ENCODE measurements around the gene OPALIN. TPM values are rescaled to one million over a fixed set of nuclear protein-coding genes. Genes with fewer than 3 reads are reported as not detected.

OPALIN gene
- total RNA-seq, 4 donors from 2014 or later = not detected

GRCh38 chr10:96352582-96352981 is 6.2 kb downstream of the OPALIN start:
- TF ChIP-seq POLR2A (IDR thresholded peaks at IDR 0.05) (no peak), CTCF (IDR thresholded peaks at IDR 0.05) (no peak)
- WGBS, 2 donors = 68 to 71% methylated on average over 4 of the region's 4 CpGs
- intact Hi-C loops (cut with DNase I; ENCODE audit: low total_unique reads) = no loop called here
- DNase-seq (ENCODE audit: low spot score in 2 of 2) = no peak
- no peak overlapping the region for H3K4me3 ChIP-seq (ENCODE audit: low read depth, poor library complexity, severe bottlenecking)

DNA sequence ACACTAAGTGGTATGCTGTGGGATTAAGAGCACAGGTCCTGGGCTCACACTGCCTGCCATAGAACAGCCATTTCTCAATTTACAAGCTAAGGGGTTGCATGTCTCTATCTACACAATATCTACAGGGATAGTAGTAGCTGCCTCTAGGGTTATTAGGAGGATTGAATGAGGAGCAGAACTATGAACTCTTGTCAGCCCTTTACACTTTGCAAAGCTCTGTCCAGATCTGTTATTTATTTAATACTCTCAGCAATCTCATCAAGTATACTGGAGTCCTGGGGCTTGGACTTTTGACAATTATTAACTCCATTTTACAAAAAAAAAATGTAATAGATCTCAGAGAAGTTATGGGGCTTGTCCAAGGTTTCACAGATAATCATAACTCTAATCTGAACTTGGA is 6.8 kb downstream of the OPALIN start:
- intact Hi-C loops (cut with DNase I; ENCODE audit: low total_unique reads) = no loop called here
- no peak for DNase-seq (ENCODE audit: low spot score in 2 of 2)
- no peak overlapping the region for H3K4me3 ChIP-seq (ENCODE audit: low read depth, poor library complexity, severe bottlenecking)
- TF ChIP-seq CTCF (IDR thresholded peaks at IDR 0.05) (no peak), POLR2A (IDR thresholded peaks at IDR 0.05) (no peak)

DNA sequence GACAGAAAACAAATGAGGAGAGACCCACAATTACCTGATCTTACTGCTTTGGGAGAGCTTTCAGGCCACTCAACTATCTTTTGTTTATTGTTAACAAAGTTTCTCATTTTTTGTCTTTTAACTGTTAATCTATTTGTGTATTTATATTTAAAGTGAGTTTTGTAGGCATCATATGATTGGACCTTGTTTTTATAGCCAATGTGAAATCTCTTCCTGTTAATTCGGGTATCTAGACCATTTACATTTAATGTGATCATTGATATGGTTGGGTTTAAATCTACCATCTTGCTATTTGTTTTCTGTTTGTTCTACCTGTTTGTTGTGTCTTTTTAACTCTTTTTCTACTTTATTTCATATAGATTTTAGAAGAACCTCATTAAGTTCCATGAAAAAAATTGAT is 12.5 kb downstream of the OPALIN start:
- intact Hi-C loops (cut with DNase I; ENCODE audit: low total_unique reads) = no loop called here
- WGBS, 2 donors = 72 to 90% methylated on average over 1 of the region's 1 CpG
- no peak overlapping the region for H3K4me3 ChIP-seq (ENCODE audit: low read depth, poor library complexity, severe bottlenecking)
- TF ChIP-seq CTCF (IDR thresholded peaks at IDR 0.05) = no peak
- no peak for TF ChIP-seq POLR2A (IDR thresholded peaks at IDR 0.05)
- no peak for DNase-seq (ENCODE audit: low spot score in 2 of 2)

DNA sequence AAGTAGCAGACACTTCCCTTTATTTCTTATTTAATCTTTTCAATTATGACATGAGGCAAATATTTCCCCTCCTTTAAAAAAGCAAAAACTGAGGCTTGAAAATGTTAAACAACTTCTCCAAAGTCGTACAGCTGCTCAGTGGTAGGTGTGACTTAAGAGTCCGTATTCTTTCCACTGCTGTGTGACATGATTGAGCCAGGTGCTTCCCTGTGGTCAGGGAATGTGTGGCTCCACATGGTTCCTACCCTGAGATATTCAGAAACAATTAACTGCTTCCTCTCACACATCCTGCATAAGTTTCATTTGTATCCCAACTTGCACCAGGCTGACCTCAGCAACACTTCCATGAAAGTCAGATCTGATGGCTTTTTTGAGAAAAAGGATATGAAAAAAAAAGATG is 13.6 kb downstream of the OPALIN start:
- DNase-seq (ENCODE audit: low spot score in 2 of 2) = no peak
- TF ChIP-seq POLR2A (IDR thresholded peaks at IDR 0.05) (no peak), CTCF (IDR thresholded peaks at IDR 0.05) (no peak)
- intact Hi-C loops (cut with DNase I; ENCODE audit: low total_unique reads) = no loop called here
- WGBS, 2 donors = 59 to 62% methylated on average over 2 of the region's 2 CpGs
- H3K4me3 ChIP-seq (ENCODE audit: low read depth, poor library complexity, severe bottlenecking) = no peak overlapping the region

DNA sequence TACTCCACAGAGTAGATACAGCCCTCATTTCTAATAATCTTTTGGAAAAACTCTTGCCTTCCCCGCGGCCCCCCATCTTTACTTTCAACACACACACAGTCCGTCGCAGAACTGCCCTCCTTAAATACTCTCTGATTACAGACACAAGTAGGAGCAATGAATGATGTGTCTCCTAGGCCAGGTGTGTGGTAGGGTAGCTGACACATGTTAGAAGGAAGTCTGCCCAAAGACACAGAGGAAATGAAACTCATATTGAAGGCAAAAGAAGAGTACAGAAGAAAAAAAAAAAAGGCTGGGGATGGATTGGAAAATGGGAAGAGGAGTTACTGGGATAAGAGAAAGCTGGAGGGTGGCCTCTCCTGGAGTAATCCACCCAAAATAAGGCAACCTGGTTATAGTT is 14.6 kb downstream of the OPALIN start:
- no peak for TF ChIP-seq POLR2A (IDR thresholded peaks at IDR 0.05)
- TF ChIP-seq CTCF (IDR thresholded peaks at IDR 0.05) = no peak
- no peak overlapping the region for H3K4me3 ChIP-seq (ENCODE audit: low read depth, poor library complexity, severe bottlenecking)
- WGBS, 2 donors = 96 to 98% methylated on average over 4 of the region's 4 CpGs
- DNase-seq (ENCODE audit: low spot score in 2 of 2) = no peak
- intact Hi-C loops (cut with DNase I; ENCODE audit: low total_unique reads) = no loop called here

DNA sequence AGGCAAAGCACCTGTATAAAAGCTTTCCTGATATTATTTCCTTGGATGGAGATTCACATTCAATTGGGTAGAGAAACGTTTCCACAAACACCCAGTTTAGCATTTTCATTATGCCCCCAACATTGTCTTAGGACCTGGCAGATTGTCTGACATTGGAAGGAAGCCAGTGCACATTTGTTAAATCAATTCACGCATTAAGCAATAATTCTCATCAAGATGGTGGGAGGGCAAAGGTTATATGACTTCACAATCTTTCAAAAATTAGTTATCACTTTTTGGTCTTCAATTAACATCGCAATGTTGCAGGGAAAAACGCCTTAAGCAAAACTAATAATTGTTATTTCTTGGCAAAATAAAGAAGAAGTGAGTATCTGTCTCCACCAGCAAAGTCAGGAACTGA is 16.4 kb downstream of the OPALIN start:
- TF ChIP-seq CTCF (IDR thresholded peaks at IDR 0.05) (no peak), POLR2A (IDR thresholded peaks at IDR 0.05) (no peak)

More for the DNA sequence above, 16.4 kb downstream of the OPALIN start:
- 72 to 74% methylated on average over 4 of the region's 4 CpGs for WGBS, 2 donors
- DNase-seq (ENCODE audit: low spot score in 2 of 2) = no peak
- intact Hi-C loops (cut with DNase I; ENCODE audit: low total_unique reads) = no loop called here
- no peak overlapping the region for H3K4me3 ChIP-seq (ENCODE audit: low read depth, poor library complexity, severe bottlenecking)

Measured in lower leg skin (tissue), 4 donors.